NCI-H146 treated with DMSO at 0.1 percent for 48 hours (cell line): ENCODE data around the gene ECE1.

Experiments
- DNase-seq: peaks from one replicate; lab custom pipeline; 2025; ENCODE audit not compliant: unreplicated experiment; lab: John Stamatoyannopoulos, UW

Gene ECE1

GRCh38 chr1:21269461-21270085, 20.7 kb downstream of the ECE1 start:
- DNase-seq: no peak

GRCh38 chr1:21268281-21269239, 21.7 kb downstream of the ECE1 start:
- DNase-seq: no peak

- DNase-seq: no peak
Measured at GRCh38 chr1:21267191-21268077, 22.8 kb downstream of the ECE1 start.

- no peak for DNase-seq
Measured at GRCh38 chr1:21266119-21266774, 24.0 kb downstream of the ECE1 start.

GRCh38 chr1:21265644-21266043, 24.6 kb downstream of the ECE1 start:
- no peak for DNase-seq

GRCh38 chr1:21264898-21265297, 25.4 kb downstream of the ECE1 start:
- no peak for DNase-seq

GRCh38 chr1:21263653-21264225, 26.5 kb downstream of the ECE1 start:
- no peak for DNase-seq

GRCh38 chr1:21263052-21263429, 27.2 kb downstream of the ECE1 start:
- no peak for DNase-seq

GRCh38 chr1:21262293-21263051, 27.8 kb downstream of the ECE1 start:
- DNase-seq: no peak

GRCh38 chr1:21261551-21262292, 28.5 kb downstream of the ECE1 start:
- no peak for DNase-seq

- no peak for DNase-seq
Measured at GRCh38 chr1:21260405-21261125, 29.7 kb downstream of the ECE1 start.

GRCh38 chr1:21259316-21260076, 30.8 kb downstream of the ECE1 start:
- no peak for DNase-seq

GRCh38 chr1:21258331-21259134, 31.7 kb downstream of the ECE1 start:
- no peak for DNase-seq

GRCh38 chr1:21257431-21258135, 32.7 kb downstream of the ECE1 start:
- DNase-seq: no peak

- no peak for DNase-seq
Measured at GRCh38 chr1:21256776-21257175, 33.5 kb downstream of the ECE1 start.

- no peak for DNase-seq
Measured at GRCh38 chr1:21255943-21256320, 34.3 kb downstream of the ECE1 start.
